GM12891 (cell line): ENCODE data around the gene PCNX2.

Source experiments
- POLR2A ChIP-seq: IDR thresholded peaks from 2 replicates; pipeline ENCODE4 v1.6.1; 2011; ENCODE audit warnings: low read depth, low read length, control low read depth
- POLR2AphosphoS5 ChIP-seq: IDR thresholded peaks from 2 replicates; pipeline ENCODE4 v1.6.1; 2011; ENCODE audit warnings: low read depth, low read length, control low read depth
- POU2F2 ChIP-seq: IDR thresholded peaks from 2 replicates; pipeline ENCODE4 v1.6.1; 2011; ENCODE audit warnings: low read depth, mild to moderate bottlenecking, control low read depth, low read length, moderate library complexity
- TAF1 ChIP-seq: IDR thresholded peaks from 2 replicates; pipeline ENCODE4 v1.6.1; 2011; ENCODE audit warnings: low read depth, low read length, control low read depth

GRCh38 chr1:233122779-233123178 lies 172.7 kb downstream of the PCNX2 start:
- TF ChIP-seq POLR2A (no peak), POLR2AphosphoS5 (no peak), TAF1 (no peak), POU2F2 (no peak)
